ENCODE data around the gene MYO15B.
A peak's percentile ranks its signal among the peaks of the same experiment; 100 is the strongest.

MYO15B gene

DNA sequence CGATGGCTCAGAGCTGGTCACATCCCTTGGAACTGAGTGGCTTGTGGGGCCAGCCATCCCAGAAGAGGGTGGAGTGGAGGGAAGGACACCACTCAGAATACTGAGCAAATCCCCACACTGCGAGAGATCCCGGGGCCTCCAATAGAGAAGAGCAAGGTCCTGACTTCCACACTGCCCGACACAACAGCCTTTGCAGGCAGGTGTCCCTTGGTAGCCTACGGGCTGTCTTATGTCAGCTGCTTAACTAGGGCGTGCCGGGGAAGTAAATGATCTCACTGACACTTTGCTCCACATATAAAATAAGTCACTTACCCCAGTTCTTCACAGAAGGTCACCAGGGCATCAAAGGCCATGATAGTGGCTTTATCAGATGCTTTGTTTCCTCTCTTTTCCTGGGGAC lies 63.3 kb downstream of the MYO15B start:
- Histone ChIP-seq H3K27ac (ENCODE audit: insufficient read depth in 1 of 2, low read depth in 1 of 2, low read length in 2 of 2, poor library complexity in 1 of 2, severe bottlenecking in 2 of 2) (no peak overlapping the region), H3K36me3 (ENCODE audit: control insufficient read depth in 4 of 4, insufficient read depth in 4 of 4, low read length in 3 of 4) (peaks cover 0 to 46% (median 35%) of the 10 kb centered on the region in 4 experiments), H3K9me3 (ENCODE audit: control extremely low read depth in 1 of 5, control insufficient read depth in 4 of 5, insufficient read depth in 2 of 5, low read depth in 1 of 5, low read length in 4 of 5) (no peaks in the 10 kb centered on the region), H3K27me3 (replicated peaks in 2 of 5; ENCODE audit: control insufficient read depth in 4 of 5, insufficient read depth in 5 of 5, low read length in 4 of 5) (no peaks in the 10 kb centered on the region), H3K4me3 (ENCODE audit: control insufficient read depth in 1 of 7, extremely low read depth in 1 of 7, insufficient read depth in 4 of 7, low read depth in 2 of 7, low read length in 6 of 7) (no peak overlapping the region), H3K4me1 (ENCODE audit: control extremely low read depth in 1 of 4, control insufficient read depth in 4 of 4, insufficient read depth in 4 of 4, low read length in 3 of 4) (peaks cover 0 to 28% (median 22%) of the 10 kb centered on the region in 4 experiments)
- 97% methylated on average over 7 of the region's 7 CpGs for whole genome bisulfite sequencing (ENCODE audit: insufficient coverage)
- DNase-seq, result no peak
- CTCF ChIA-PET, result interaction anchor here (0.8 to 22.9 kb wide), 6 partner anchors 17 to 103 kb away, joined by 3 to 834 read pairs (median 6); partner anchors contain the start of gene SMIM5
- POLR2A ChIA-PET, result no interaction called here

DNA sequence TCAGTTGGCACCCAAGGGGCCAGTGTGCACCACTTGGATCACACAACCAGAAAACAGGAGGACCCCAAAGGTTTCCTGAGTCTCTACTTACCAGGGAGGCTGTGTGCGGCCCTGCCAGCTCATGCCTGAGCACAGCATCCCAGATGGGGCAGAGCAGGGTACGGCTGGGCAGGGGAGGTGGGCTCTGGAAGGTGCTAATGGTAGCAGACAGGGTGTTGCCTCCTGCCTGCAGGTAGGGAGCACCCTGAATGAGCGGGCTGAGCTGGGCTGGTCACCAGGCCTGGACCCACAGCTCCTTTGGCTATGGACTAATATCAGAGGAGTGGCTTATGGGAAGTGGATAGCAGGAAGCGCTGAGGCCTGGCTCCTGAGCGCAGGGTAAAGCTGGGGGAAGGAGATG lies 64.7 kb downstream of the MYO15B start:
- ChIA-PET POLR2A (interaction anchor here (0.6 to 1.1 kb wide), 4 partner anchors 16 to 128 kb away, joined by 3 to 7 read pairs (median 4); partner anchors contain the start of gene SMIM5), CTCF (interaction anchor here (1.0 to 22.9 kb wide), 11 partner anchors 9 to 101 kb away, joined by 3 to 834 read pairs (median 5); partner anchors contain the start of genes RECQL5 and SMIM5)
- no peak for DNase-seq
- WGBS (ENCODE audit: insufficient coverage), result 91% methylated on average over 3 of the region's 5 CpGs
- Histone ChIP-seq H3K27me3 (replicated peaks in 2 of 5; ENCODE audit: control insufficient read depth in 4 of 5, insufficient read depth in 5 of 5, low read length in 4 of 5) (no peaks in the 10 kb centered on the region), H3K4me3 (ENCODE audit: control insufficient read depth in 1 of 7, extremely low read depth in 1 of 7, insufficient read depth in 4 of 7, low read depth in 2 of 7, low read length in 6 of 7) (no peak overlapping the region), H3K27ac (ENCODE audit: insufficient read depth in 1 of 2, low read depth in 1 of 2, low read length in 2 of 2, poor library complexity in 1 of 2, severe bottlenecking in 2 of 2) (peak overlapping the region in 1 of 2 experiments; percentile 43), H3K4me1 (ENCODE audit: control extremely low read depth in 1 of 4, control insufficient read depth in 4 of 4, insufficient read depth in 4 of 4, low read length in 3 of 4) (peaks cover 0 to 15% (median 10%) of the 10 kb centered on the region in 4 experiments), H3K36me3 (ENCODE audit: control insufficient read depth in 4 of 4, insufficient read depth in 4 of 4, low read length in 3 of 4) (peaks cover 0 to 51% (median 40%) of the 10 kb centered on the region in 4 experiments), H3K9me3 (ENCODE audit: control extremely low read depth in 1 of 5, control insufficient read depth in 4 of 5, insufficient read depth in 2 of 5, low read depth in 1 of 5, low read length in 4 of 5) (no peaks in the 10 kb centered on the region)

DNA sequence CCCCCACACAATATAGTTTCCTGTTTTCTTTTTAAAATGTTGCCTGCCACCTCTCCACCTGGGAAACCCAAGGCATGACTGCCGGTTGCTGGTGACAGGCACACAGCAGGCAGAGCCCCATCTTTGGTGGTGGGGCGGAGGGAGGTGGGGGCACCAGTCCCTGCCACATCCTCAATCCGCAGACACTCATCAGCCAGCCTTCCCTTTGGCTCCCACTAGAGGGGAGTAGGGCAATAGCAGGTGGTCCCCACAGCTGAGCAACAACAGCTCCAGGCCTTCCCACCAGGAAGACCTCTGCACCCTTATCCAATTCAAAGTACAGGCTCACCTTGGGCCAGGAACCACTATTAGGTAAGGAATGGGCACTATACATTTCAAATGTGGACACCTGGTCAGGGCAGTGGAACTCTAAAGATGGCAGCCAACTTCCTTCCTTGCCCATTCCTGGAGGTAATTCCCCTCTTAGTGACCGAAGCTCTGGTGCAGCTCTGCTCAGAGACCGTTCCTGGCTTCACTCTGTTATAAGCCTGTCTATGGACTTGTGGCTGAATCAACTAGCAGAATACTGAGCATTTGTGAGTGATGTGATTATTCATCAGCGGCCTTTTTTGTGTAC lies 65.4 kb downstream of the MYO15B start:
- H3K27me3 ChIP-seq (replicated peaks in 2 of 5; ENCODE audit: control insufficient read depth in 4 of 5, insufficient read depth in 5 of 5, low read length in 4 of 5), result no peaks in the 10 kb centered on the region
- H3K36me3 ChIP-seq (ENCODE audit: control insufficient read depth in 4 of 4, insufficient read depth in 4 of 4, low read length in 3 of 4), result peaks cover 0 to 54% (median 41%) of the 10 kb centered on the region in 4 experiments
- no peaks in the 10 kb centered on the region for H3K9me3 ChIP-seq (ENCODE audit: control extremely low read depth in 1 of 5, control insufficient read depth in 4 of 5, insufficient read depth in 2 of 5, low read depth in 1 of 5, low read length in 4 of 5)
- ChIA-PET POLR2A (interaction anchor here (0.6 to 1.5 kb wide), 6 partner anchors 14 to 127 kb away, joined by 3 to 7 read pairs (median 4); partner anchors contain the start of genes RECQL5, SAP30BP and SMIM5), CTCF (interaction anchor here (1.0 to 22.9 kb wide), 12 partner anchors 9 to 100 kb away, joined by 3 to 834 read pairs (median 6); partner anchors contain the start of genes RECQL5 and SMIM5)
- peaks cover 0 to 15% (median 10%) of the 10 kb centered on the region in 4 experiments for H3K4me1 ChIP-seq (ENCODE audit: control extremely low read depth in 1 of 4, control insufficient read depth in 4 of 4, insufficient read depth in 4 of 4, low read length in 3 of 4)
- H3K27ac ChIP-seq (ENCODE audit: insufficient read depth in 1 of 2, low read depth in 1 of 2, low read length in 2 of 2, poor library complexity in 1 of 2, severe bottlenecking in 2 of 2), result peak overlapping the region in 1 of 2 experiments; percentile 43
- peak overlapping the region in 2 of 7 experiments; percentile 11 to 24 for H3K4me3 ChIP-seq (ENCODE audit: control insufficient read depth in 1 of 7, extremely low read depth in 1 of 7, insufficient read depth in 4 of 7, low read depth in 2 of 7, low read length in 6 of 7)
- DNase-seq, result peak; percentile 71 to 83 (median 83)
- 32% methylated on average over 3 of the region's 6 CpGs for WGBS (ENCODE audit: insufficient coverage)

DNA sequence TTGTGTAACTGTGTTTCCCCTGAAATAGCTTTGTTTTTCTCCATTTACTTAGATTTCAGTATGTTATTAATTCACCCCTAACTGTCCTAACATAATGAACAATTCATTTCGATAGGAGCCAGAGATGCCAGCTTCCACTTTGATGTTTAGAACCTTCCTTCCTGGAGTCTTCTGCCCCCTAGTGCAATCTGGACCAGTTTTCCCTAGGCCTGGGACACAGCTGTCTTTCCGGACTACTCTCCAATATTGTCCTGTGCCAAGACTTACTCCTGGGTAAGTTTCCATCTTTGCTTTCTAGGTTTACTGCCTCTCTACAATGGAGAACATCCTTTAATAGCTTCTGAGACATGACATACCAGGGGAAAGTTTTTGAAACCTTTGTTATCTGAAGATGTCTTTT lies 66.6 kb downstream of the MYO15B start:
- H3K36me3 ChIP-seq (ENCODE audit: control insufficient read depth in 4 of 4, insufficient read depth in 4 of 4, low read length in 3 of 4), result peaks cover 0 to 52% (median 43%) of the 10 kb centered on the region in 4 experiments
- no peak overlapping the region for H3K4me3 ChIP-seq (ENCODE audit: control insufficient read depth in 1 of 7, extremely low read depth in 1 of 7, insufficient read depth in 4 of 7, low read depth in 2 of 7, low read length in 6 of 7)
- DNase-seq, result no peak
- POLR2A ChIA-PET, result interaction anchor here (0.6 to 1.5 kb wide), 5 partner anchors 13 to 453 kb away, joined by 3 to 5 read pairs (median 4); partner anchors contain the start of genes RECQL5, SAP30BP and SMIM5
- WGBS (ENCODE audit: insufficient coverage), result 71% methylated on average over 2 of the region's 2 CpGs
- peak overlapping the region in 1 of 2 experiments; percentile 4 for H3K27ac ChIP-seq (ENCODE audit: insufficient read depth in 1 of 2, low read depth in 1 of 2, low read length in 2 of 2, poor library complexity in 1 of 2, severe bottlenecking in 2 of 2)
- peaks cover 0 to 15% (median 10%) of the 10 kb centered on the region in 4 experiments for H3K4me1 ChIP-seq (ENCODE audit: control extremely low read depth in 1 of 4, control insufficient read depth in 4 of 4, insufficient read depth in 4 of 4, low read length in 3 of 4)
- H3K9me3 ChIP-seq (ENCODE audit: control extremely low read depth in 1 of 5, control insufficient read depth in 4 of 5, insufficient read depth in 2 of 5, low read depth in 1 of 5, low read length in 4 of 5), result no peaks in the 10 kb centered on the region
- CTCF ChIA-PET, result interaction anchor here (1.0 to 22.9 kb wide), 13 partner anchors 8 to 100 kb away, joined by 3 to 834 read pairs (median 5); partner anchors contain the start of genes RECQL5 and SMIM5
- H3K27me3 ChIP-seq (replicated peaks in 2 of 5; ENCODE audit: control insufficient read depth in 4 of 5, insufficient read depth in 5 of 5, low read length in 4 of 5), result no peaks in the 10 kb centered on the region

DNA sequence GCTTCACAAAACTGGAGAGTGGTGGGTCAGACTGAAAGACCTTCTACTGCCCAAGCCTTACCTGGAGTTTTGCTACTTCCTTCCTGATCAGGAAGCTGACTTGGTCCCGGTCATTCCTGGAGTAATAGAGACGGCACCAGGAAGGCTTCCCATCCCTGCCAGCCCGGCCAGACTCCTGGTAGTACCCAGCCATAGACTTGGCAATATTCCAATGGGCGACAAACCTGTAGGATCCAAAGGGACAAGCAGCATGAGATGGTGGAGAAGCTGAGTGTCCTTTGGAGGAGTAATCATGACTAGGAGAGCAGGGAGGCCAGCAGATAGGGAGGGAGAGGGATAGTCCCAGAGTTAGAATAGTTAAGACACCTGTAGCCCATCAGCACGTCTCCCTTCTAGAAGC lies 70.6 kb downstream of the MYO15B start:
- DNase-seq, result no peak
- Histone ChIP-seq H3K4me3 (ENCODE audit: control insufficient read depth in 1 of 7, extremely low read depth in 1 of 7, insufficient read depth in 4 of 7, low read depth in 2 of 7, low read length in 6 of 7) (no peak overlapping the region), H3K36me3 (ENCODE audit: control insufficient read depth in 4 of 4, insufficient read depth in 4 of 4, low read length in 3 of 4) (peaks cover 8 to 60% (median 48%) of the 10 kb centered on the region in 4 experiments), H3K9me3 (ENCODE audit: control extremely low read depth in 1 of 5, control insufficient read depth in 4 of 5, insufficient read depth in 2 of 5, low read depth in 1 of 5, low read length in 4 of 5) (no peaks in the 10 kb centered on the region), H3K27me3 (replicated peaks in 2 of 5; ENCODE audit: control insufficient read depth in 4 of 5, insufficient read depth in 5 of 5, low read length in 4 of 5) (no peaks in the 10 kb centered on the region), H3K27ac (ENCODE audit: insufficient read depth in 1 of 2, low read depth in 1 of 2, low read length in 2 of 2, poor library complexity in 1 of 2, severe bottlenecking in 2 of 2) (no peak overlapping the region), H3K4me1 (ENCODE audit: control extremely low read depth in 1 of 4, control insufficient read depth in 4 of 4, insufficient read depth in 4 of 4, low read length in 3 of 4) (peaks cover 0 to 4% (median under 1%) of the 10 kb centered on the region in 4 experiments)
- POLR2A ChIA-PET, result interaction anchor here (0.6 kb wide), 2 partner anchors 48 to 108 kb away, joined by 3 read pairs; no protein-coding TSS in a partner anchor
- WGBS (ENCODE audit: insufficient coverage), result 97% methylated on average over 4 of the region's 5 CpGs
- CTCF ChIA-PET, result interaction anchor here (1.1 to 22.9 kb wide), 7 partner anchors 8 to 91 kb away, joined by 3 to 834 read pairs (median 4); partner anchors contain the start of genes RECQL5, SAP30BP and SMIM5

DNA sequence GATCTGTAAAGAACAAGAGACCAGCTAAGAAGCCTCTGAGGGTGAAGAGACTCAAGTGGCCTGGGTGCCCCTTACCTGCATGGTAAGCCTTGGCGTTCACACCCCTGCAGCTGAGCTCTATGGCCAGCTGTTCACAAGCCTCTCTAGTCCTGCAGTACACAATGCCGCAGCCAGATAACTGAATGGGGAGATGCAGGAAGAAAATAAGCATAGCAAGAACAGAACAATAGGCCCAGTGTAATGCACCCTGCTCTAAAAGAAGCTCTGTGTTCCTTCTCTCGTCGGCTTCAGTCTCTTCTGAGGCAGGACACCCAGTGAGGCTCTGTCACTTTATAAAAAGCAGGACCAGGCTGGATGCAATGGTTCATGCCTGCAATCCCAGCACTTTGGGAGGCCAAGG lies 73.9 kb downstream of the MYO15B start:
- peaks cover 10 to 52% (median 41%) of the 10 kb centered on the region in 4 experiments for H3K36me3 ChIP-seq (ENCODE audit: control insufficient read depth in 4 of 4, insufficient read depth in 4 of 4, low read length in 3 of 4)
- POLR2A ChIA-PET, result no interaction called here

More for the DNA sequence above, 73.9 kb downstream of the MYO15B start:
- CTCF ChIA-PET, result interaction anchor here (0.8 to 22.9 kb wide), 7 partner anchors 9 to 88 kb away, joined by 3 to 834 read pairs (median 4); partner anchors contain the start of gene SMIM5
- Histone ChIP-seq H3K27me3 (replicated peaks in 2 of 5; ENCODE audit: control insufficient read depth in 4 of 5, insufficient read depth in 5 of 5, low read length in 4 of 5) (no peaks in the 10 kb centered on the region), H3K9me3 (ENCODE audit: control extremely low read depth in 1 of 5, control insufficient read depth in 4 of 5, insufficient read depth in 2 of 5, low read depth in 1 of 5, low read length in 4 of 5) (no peaks in the 10 kb centered on the region), H3K27ac (ENCODE audit: insufficient read depth in 1 of 2, low read depth in 1 of 2, low read length in 2 of 2, poor library complexity in 1 of 2, severe bottlenecking in 2 of 2) (no peak overlapping the region), H3K4me3 (ENCODE audit: control insufficient read depth in 1 of 7, extremely low read depth in 1 of 7, insufficient read depth in 4 of 7, low read depth in 2 of 7, low read length in 6 of 7) (no peak overlapping the region), H3K4me1 (ENCODE audit: control extremely low read depth in 1 of 4, control insufficient read depth in 4 of 4, insufficient read depth in 4 of 4, low read length in 3 of 4) (peaks cover 7 to 14% (median 9%) of the 10 kb centered on the region in 4 experiments)
- DNase-seq, result no peak
- WGBS (ENCODE audit: insufficient coverage), result 96% methylated on average over 3 of the region's 4 CpGs

Measured in common myeloid progenitor, CD34-positive (primary cell).